Measurements from ENCODE around the gene CYS1. TPM values are rescaled to one million over a fixed set of nuclear protein-coding genes. Genes with fewer than 3 reads are reported as not detected.
A peak's percentile ranks its signal among the peaks of the same experiment; 100 is the strongest.

The CYS1 gene
- polyA plus RNA-seq, 4 donors, result 0.54 to 14.8 (median 0.76) TPM; not detected in 1

DNA sequence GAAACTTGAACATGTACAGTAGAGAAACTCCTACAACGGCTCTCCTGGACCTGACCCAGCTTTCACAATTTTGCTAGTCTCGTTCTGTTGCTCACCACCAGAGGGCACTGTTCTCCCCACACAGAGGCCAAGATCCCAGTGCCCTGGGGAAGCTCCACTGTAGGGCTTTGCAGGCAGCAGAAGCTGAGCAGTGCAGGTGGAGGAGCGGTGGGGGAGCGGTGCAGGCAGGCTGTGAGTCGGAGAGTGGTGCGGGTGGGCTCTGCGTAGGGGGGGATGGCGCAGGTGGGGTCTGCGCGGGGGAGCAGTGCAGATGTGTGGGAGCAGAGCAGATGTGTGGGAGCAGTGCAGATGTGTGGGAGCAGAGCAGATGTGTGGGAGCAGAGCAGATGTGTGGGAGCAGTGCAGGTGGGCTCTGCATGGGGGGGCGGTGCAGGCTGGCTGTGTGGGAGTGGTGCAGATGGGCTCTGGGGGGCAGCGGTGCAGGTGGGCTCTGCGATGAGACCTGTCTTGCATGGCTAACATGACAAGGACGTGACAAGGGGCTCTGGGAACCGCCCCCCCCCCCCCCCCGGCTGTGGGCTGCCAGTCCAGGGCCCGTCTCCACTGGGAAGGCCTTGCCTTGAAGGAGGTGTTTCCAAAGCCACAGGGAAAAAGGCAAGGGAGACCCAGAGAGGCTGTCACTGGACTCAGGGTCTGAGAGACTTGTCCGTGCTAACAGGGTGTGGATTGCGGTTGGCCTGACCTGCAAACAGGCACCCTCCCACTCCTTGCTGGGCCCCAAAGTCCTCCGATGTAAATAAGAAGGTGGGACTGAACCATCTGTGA, 7.3 kb downstream of the CYS1 start:
- no peak overlapping the region for H3K27ac ChIP-seq (ENCODE audit: low read depth in 1 of 3, low read length in 2 of 3)
- no peak for FAIRE-seq
- H3K36me3 ChIP-seq (ENCODE audit: control insufficient read depth in 3 of 3, insufficient read depth in 2 of 3, low read depth in 1 of 3, low read length in 3 of 3), result peaks cover 0 to 31% (median 0%) of the 10 kb centered on the region in 3 donors
- H3K4me3 ChIP-seq (ENCODE audit: low read depth in 1 of 3, low read length in 3 of 3), result no peak overlapping the region
- peaks cover 0 to 10% (median 0%) of the 10 kb centered on the region in 3 donors for H3K4me1 ChIP-seq (ENCODE audit: control insufficient read depth in 3 of 3, insufficient read depth in 2 of 3, low read depth in 1 of 3, low read length in 2 of 3)
- WGBS, 3 donors, result 29 to 39% (median 34%) methylated on average over 17 to 20 of the region's 20 CpGs
- H3K9me3 ChIP-seq (ENCODE audit: control insufficient read depth in 2 of 2, insufficient read depth in 1 of 2, low read depth in 1 of 2, low read length in 1 of 2), result no peaks in the 10 kb centered on the region
- H3K27me3 ChIP-seq (ENCODE audit: control insufficient read depth in 3 of 3, insufficient read depth in 3 of 3, low read length in 3 of 3), result peaks cover 0 to 5% (median 5%) of the 10 kb centered on the region in 3 donors
- DNase-seq, result peak; percentile 88 to 93

DNA sequence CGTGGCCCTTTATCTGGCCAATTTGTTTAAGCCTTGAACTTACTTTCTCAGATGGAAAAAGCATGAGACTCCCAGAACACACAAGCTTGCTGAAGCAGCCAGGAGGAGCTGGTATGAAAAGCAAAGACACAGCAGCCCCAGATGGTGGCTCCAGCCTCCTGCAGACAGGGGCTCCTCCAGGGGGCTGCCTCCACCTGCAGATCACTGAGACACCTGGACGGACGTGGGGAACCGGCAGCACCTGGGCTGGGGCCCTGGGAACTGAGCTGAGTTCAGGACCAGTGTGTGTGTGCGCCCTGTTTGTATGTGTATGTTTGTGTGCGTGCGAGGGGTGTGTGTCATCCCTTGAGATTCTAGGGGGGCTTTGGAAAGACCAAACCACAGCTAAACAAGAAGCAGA, 8.6 kb downstream of the CYS1 start:
- Histone ChIP-seq H3K36me3 (ENCODE audit: control insufficient read depth in 3 of 3, insufficient read depth in 2 of 3, low read depth in 1 of 3, low read length in 3 of 3) (peaks cover 0 to 31% (median 0%) of the 10 kb centered on the region in 3 donors), H3K4me3 (ENCODE audit: low read depth in 1 of 3, low read length in 3 of 3) (no peak overlapping the region), H3K27me3 (ENCODE audit: control insufficient read depth in 3 of 3, insufficient read depth in 3 of 3, low read length in 3 of 3) (peaks cover 0 to 5% (median 3%) of the 10 kb centered on the region in 3 donors), H3K27ac (ENCODE audit: low read depth in 1 of 3, low read length in 2 of 3) (no peak overlapping the region), H3K9me3 (ENCODE audit: control insufficient read depth in 2 of 2, insufficient read depth in 1 of 2, low read depth in 1 of 2, low read length in 1 of 2) (peaks cover 0 to 4% of the 10 kb centered on the region in 2 donors), H3K4me1 (ENCODE audit: control insufficient read depth in 3 of 3, insufficient read depth in 2 of 3, low read depth in 1 of 3, low read length in 2 of 3) (peaks cover 0 to 10% (median 0%) of the 10 kb centered on the region in 3 donors)
- FAIRE-seq (no peak), DNase-seq (no peak)
- WGBS, 3 donors, result 90 to 93% (median 92%) methylated on average over 7 of the region's 7 CpGs

DNA sequence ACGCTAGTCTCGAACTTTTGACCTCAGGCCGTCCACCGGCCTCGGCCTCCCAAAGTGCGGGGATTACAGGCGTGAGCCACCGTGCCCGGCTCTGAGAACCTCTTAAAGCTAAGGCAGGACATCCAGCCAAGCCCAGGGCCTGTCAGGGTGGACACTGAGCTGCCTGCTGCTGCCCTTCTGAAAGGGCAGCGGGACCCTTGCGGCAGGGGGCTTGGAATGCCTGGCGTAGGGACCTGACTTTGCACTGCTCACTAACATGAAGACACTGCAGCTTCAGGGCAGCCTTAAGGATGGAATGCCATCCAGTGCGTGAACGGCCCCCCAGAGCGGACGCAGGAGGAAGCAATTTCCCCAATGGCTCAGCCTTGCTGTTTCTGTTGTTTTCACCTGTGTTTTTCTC, 9.0 kb downstream of the CYS1 start:
- Histone ChIP-seq H3K36me3 (ENCODE audit: control insufficient read depth in 3 of 3, insufficient read depth in 2 of 3, low read depth in 1 of 3, low read length in 3 of 3) (peaks cover 0 to 31% (median 0%) of the 10 kb centered on the region in 3 donors), H3K27me3 (ENCODE audit: control insufficient read depth in 3 of 3, insufficient read depth in 3 of 3, low read length in 3 of 3) (peaks cover 0 to under 1% (median under 1%) of the 10 kb centered on the region in 3 donors), H3K4me3 (ENCODE audit: low read depth in 1 of 3, low read length in 3 of 3) (no peak overlapping the region), H3K4me1 (ENCODE audit: control insufficient read depth in 3 of 3, insufficient read depth in 2 of 3, low read depth in 1 of 3, low read length in 2 of 3) (peaks cover 0 to 10% (median 0%) of the 10 kb centered on the region in 3 donors), H3K9me3 (ENCODE audit: control insufficient read depth in 2 of 2, insufficient read depth in 1 of 2, low read depth in 1 of 2, low read length in 1 of 2) (peaks cover 0 to 4% of the 10 kb centered on the region in 2 donors), H3K27ac (ENCODE audit: low read depth in 1 of 3, low read length in 2 of 3) (no peak overlapping the region)
- WGBS, 3 donors, result 95 to 96% (median 95%) methylated on average over 16 of the region's 16 CpGs
- DNase-seq, result no peak
- FAIRE-seq, result no peak

DNA sequence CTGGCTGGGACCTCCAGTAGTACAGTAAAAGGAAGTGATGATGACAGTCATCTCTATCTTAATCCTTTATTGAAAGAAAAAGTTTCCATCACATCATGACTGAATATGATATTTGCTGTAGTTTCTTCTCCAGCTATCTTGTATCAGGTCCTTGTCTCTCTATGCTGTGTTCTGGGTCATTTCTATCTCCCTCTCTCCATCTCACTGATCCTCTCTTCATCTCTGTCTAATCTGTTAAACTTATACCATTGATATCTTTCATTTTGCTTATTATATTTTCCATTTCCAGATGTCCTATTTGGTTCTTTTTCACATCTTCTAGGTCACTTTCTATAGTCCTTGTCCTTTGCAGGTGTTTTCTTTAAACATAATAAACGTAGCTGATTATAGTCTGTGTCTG, 12.3 kb downstream of the CYS1 start:
- FAIRE-seq (no peak), DNase-seq (no peak)
- Histone ChIP-seq H3K4me1 (ENCODE audit: control insufficient read depth in 3 of 3, insufficient read depth in 2 of 3, low read depth in 1 of 3, low read length in 2 of 3) (peaks cover 0 to 3% (median 0%) of the 10 kb centered on the region in 3 donors), H3K36me3 (ENCODE audit: control insufficient read depth in 3 of 3, insufficient read depth in 2 of 3, low read depth in 1 of 3, low read length in 3 of 3) (peaks cover 0 to 45% (median 0%) of the 10 kb centered on the region in 3 donors), H3K4me3 (ENCODE audit: low read depth in 1 of 3, low read length in 3 of 3) (no peak overlapping the region), H3K27ac (ENCODE audit: low read depth in 1 of 3, low read length in 2 of 3) (no peak overlapping the region), H3K9me3 (ENCODE audit: control insufficient read depth in 2 of 2, insufficient read depth in 1 of 2, low read depth in 1 of 2, low read length in 1 of 2) (peaks cover 0 to 4% of the 10 kb centered on the region in 2 donors), H3K27me3 (ENCODE audit: control insufficient read depth in 3 of 3, insufficient read depth in 3 of 3, low read length in 3 of 3) (no peaks in the 10 kb centered on the region)
- 94 to 95% (median 94%) methylated on average over 1 of the region's 1 CpG for WGBS, 3 donors

DNA sequence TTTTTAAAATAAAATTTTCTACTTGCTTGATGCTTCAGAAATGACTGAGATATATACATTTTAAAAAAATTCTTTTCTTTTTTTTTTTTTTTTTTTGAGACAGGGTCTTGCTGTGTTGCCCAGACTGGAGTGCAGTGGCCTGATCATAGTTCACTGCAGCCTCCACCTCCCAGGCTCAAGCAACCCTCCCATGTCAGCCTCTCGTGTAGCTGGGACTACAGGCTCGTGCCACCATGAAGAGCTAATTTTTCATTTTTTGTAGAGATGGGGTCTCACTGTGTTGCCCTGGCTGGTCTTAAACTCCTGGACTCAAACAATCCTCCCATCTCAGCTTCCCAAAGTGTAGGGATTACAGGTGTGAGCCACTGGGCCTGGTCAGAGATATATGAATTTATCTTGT, 12.9 kb downstream of the CYS1 start:
- peaks cover 0 to 4% of the 10 kb centered on the region in 2 donors for H3K9me3 ChIP-seq (ENCODE audit: control insufficient read depth in 2 of 2, insufficient read depth in 1 of 2, low read depth in 1 of 2, low read length in 1 of 2)
- H3K4me3 ChIP-seq (ENCODE audit: low read depth in 1 of 3, low read length in 3 of 3), result no peak overlapping the region
- DNase-seq, result no peak
- H3K27ac ChIP-seq (ENCODE audit: low read depth in 1 of 3, low read length in 2 of 3), result no peak overlapping the region
- peaks cover 0 to 51% (median 0%) of the 10 kb centered on the region in 3 donors for H3K36me3 ChIP-seq (ENCODE audit: control insufficient read depth in 3 of 3, insufficient read depth in 2 of 3, low read depth in 1 of 3, low read length in 3 of 3)
- whole genome bisulfite sequencing, 3 donors, result 90 to 93% (median 93%) methylated on average over 2 of the region's 2 CpGs
- H3K4me1 ChIP-seq (ENCODE audit: control insufficient read depth in 3 of 3, insufficient read depth in 2 of 3, low read depth in 1 of 3, low read length in 2 of 3), result no peaks in the 10 kb centered on the region
- H3K27me3 ChIP-seq (ENCODE audit: control insufficient read depth in 3 of 3, insufficient read depth in 3 of 3, low read length in 3 of 3), result no peaks in the 10 kb centered on the region
- no peak for FAIRE-seq

DNA sequence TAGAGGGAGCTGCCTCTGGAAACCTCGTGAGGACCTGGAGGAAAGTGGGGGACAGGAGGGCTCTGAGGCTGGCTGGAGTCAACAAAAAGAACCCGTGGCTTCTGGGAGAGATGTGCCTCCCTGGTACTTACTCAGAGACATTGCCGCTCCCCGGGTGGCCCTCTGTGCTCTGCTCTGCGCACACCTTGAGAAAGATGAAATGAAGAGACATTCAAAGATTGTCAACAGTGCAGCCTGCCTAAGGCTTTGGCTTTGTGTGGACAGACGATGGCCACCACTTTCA, 14.5 kb downstream of the CYS1 start:
- H3K9me3 ChIP-seq (ENCODE audit: control insufficient read depth in 2 of 2, insufficient read depth in 1 of 2, low read depth in 1 of 2, low read length in 1 of 2), result peaks cover 0 to 4% of the 10 kb centered on the region in 2 donors
- no peak for DNase-seq
- H3K4me1 ChIP-seq (ENCODE audit: control insufficient read depth in 3 of 3, insufficient read depth in 2 of 3, low read depth in 1 of 3, low read length in 2 of 3), result no peaks in the 10 kb centered on the region
- 88 to 91% (median 89%) methylated on average over 6 of the region's 6 CpGs for WGBS, 3 donors
- no peak for FAIRE-seq
- no peaks in the 10 kb centered on the region for H3K27me3 ChIP-seq (ENCODE audit: control insufficient read depth in 3 of 3, insufficient read depth in 3 of 3, low read length in 3 of 3)
- H3K4me3 ChIP-seq (ENCODE audit: low read depth in 1 of 3, low read length in 3 of 3), result no peak overlapping the region
- H3K27ac ChIP-seq (ENCODE audit: low read depth in 1 of 3, low read length in 2 of 3), result no peak overlapping the region
- H3K36me3 ChIP-seq (ENCODE audit: control insufficient read depth in 3 of 3, insufficient read depth in 2 of 3, low read depth in 1 of 3, low read length in 3 of 3), result peaks cover 0 to 49% (median 0%) of the 10 kb centered on the region in 3 donors

DNA sequence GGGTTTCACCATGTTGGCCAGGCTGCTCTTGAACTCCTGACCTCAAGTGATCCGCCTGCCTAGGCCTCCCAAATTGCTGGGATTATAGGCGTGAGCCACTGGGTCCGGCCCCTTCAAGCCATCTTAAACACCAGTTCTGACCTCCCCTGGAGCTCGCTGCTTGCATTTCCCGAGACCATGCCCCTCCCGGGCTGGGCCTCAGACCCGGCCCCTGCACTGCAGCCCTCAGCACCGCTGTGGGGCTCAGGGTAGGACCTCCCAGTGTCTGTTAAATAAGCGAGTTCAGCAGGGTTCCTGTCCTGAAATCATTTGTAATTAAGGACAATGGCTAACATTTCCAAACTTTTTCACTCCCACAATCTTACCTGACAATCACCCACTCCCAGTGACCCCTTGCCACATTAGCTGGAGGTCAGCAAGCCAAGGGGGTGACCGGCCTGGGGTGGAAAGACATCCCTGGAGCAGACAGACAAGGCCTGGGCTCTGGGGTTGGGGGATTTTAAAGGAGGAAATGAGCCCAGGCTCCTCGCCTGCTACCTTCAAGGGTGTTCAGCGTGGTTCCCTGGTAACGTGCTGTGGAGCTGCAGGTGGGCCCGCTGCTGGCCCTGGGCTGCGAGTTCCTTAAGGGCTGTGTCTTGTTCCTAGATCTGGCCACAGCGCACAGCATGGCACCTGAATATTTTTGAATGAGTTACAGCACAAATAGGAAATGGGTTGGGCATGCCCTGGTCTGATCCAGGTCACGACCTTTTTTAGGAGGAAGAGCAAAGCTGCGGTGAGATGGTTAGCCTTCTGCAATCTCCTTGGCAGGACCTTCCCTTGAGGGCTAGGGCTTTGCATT, 15.1 kb downstream of the CYS1 start:
- FAIRE-seq (no peak), DNase-seq (no peak)
- H3K4me1 ChIP-seq (ENCODE audit: control insufficient read depth in 3 of 3, insufficient read depth in 2 of 3, low read depth in 1 of 3, low read length in 2 of 3), result no peaks in the 10 kb centered on the region
- no peak overlapping the region for H3K4me3 ChIP-seq (ENCODE audit: low read depth in 1 of 3, low read length in 3 of 3)
- WGBS, 3 donors, result 86 to 91% (median 88%) methylated on average over 18 of the region's 18 CpGs
- H3K9me3 ChIP-seq (ENCODE audit: control insufficient read depth in 2 of 2, insufficient read depth in 1 of 2, low read depth in 1 of 2, low read length in 1 of 2), result peaks cover 0 to 4% of the 10 kb centered on the region in 2 donors
- no peaks in the 10 kb centered on the region for H3K27me3 ChIP-seq (ENCODE audit: control insufficient read depth in 3 of 3, insufficient read depth in 3 of 3, low read length in 3 of 3)
- H3K36me3 ChIP-seq (ENCODE audit: control insufficient read depth in 3 of 3, insufficient read depth in 2 of 3, low read depth in 1 of 3, low read length in 3 of 3), result peaks cover 0 to 49% (median 0%) of the 10 kb centered on the region in 3 donors
- H3K27ac ChIP-seq (ENCODE audit: low read depth in 1 of 3, low read length in 2 of 3), result no peak overlapping the region

DNA sequence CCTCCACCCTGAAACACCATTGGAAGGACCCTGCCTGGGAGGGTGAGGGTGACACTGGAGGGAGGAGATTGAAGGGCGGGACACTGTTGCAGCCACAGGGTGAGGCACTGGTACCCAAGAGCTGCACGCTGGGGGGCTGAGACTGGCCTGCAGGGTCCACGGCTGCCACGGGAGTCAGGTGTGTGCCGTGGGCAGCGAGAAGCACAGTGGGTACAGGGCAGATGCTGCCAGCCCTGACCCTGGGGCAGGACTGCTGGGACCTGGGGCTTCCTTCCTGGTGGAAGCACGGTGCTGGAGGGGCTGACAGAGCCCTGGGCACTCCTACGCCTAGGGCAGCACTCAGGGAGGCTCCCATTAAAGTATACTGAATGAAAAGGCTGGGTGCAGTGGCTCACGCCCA, 16.6 kb downstream of the CYS1 start:
- H3K4me3 ChIP-seq (ENCODE audit: low read depth in 1 of 3, low read length in 3 of 3), result no peak overlapping the region
- H3K4me1 ChIP-seq (ENCODE audit: control insufficient read depth in 3 of 3, insufficient read depth in 2 of 3, low read depth in 1 of 3, low read length in 2 of 3), result no peaks in the 10 kb centered on the region
- H3K36me3 ChIP-seq (ENCODE audit: control insufficient read depth in 3 of 3, insufficient read depth in 2 of 3, low read depth in 1 of 3, low read length in 3 of 3), result peaks cover 0 to 52% (median 0%) of the 10 kb centered on the region in 3 donors
- H3K27ac ChIP-seq (ENCODE audit: low read depth in 1 of 3, low read length in 2 of 3), result no peak overlapping the region
- FAIRE-seq (no peak), DNase-seq (no peak)
- WGBS, 3 donors, result 89 to 92% (median 91%) methylated on average over 9 of the region's 9 CpGs
- peaks cover 0 to 4% of the 10 kb centered on the region in 2 donors for H3K9me3 ChIP-seq (ENCODE audit: control insufficient read depth in 2 of 2, insufficient read depth in 1 of 2, low read depth in 1 of 2, low read length in 1 of 2)
- no peaks in the 10 kb centered on the region for H3K27me3 ChIP-seq (ENCODE audit: control insufficient read depth in 3 of 3, insufficient read depth in 3 of 3, low read length in 3 of 3)
